Measurements from ENCODE around the gene EIF4B.

Gene EIF4B

GRCh38 chr12:53062977-53063707 is 56.9 kb downstream of the EIF4B start:
- peaks cover 16% of the 10 kb centered on the region for H3K36me3 Mint-ChIP-seq (ENCODE audit: low read depth)
- peaks cover 2% of the 10 kb centered on the region for H3K4me1 Mint-ChIP-seq (ENCODE audit: low read depth)
- no peak overlapping the region for H3K27ac Mint-ChIP-seq
- no peaks in the 10 kb centered on the region for H3K27me3 Mint-ChIP-seq (ENCODE audit: low read depth)
- DNase-seq (ENCODE audit: low spot score): no peak
- H3K4me3 Mint-ChIP-seq: no peak overlapping the region
- no peaks in the 10 kb centered on the region for H3K9me3 Mint-ChIP-seq

GRCh38 chr12:53063708-53064612 is 57.7 kb downstream of the EIF4B start:
- Mint-ChIP-seq H3K4me3 (no peak overlapping the region), H3K36me3 (ENCODE audit: low read depth) (peaks cover 16% of the 10 kb centered on the region), H3K4me1 (ENCODE audit: low read depth) (peaks cover 2% of the 10 kb centered on the region), H3K27me3 (ENCODE audit: low read depth) (no peaks in the 10 kb centered on the region), H3K9me3 (no peaks in the 10 kb centered on the region), H3K27ac (no peak overlapping the region)
- DNase-seq (ENCODE audit: low spot score): no peak

- Mint-ChIP-seq H3K9me3 (no peaks in the 10 kb centered on the region), H3K27ac (no peak overlapping the region), H3K36me3 (ENCODE audit: low read depth) (peaks cover 16% of the 10 kb centered on the region), H3K27me3 (ENCODE audit: low read depth) (no peaks in the 10 kb centered on the region), H3K4me1 (ENCODE audit: low read depth) (peaks cover 2% of the 10 kb centered on the region), H3K4me3 (no peak overlapping the region)
- no peak for DNase-seq (ENCODE audit: low spot score)
Measured at GRCh38 chr12:53064613-53065436, 58.6 kb downstream of the EIF4B start.

- Mint-ChIP-seq H3K9me3 (no peaks in the 10 kb centered on the region), H3K36me3 (ENCODE audit: low read depth) (peaks cover 16% of the 10 kb centered on the region), H3K4me3 (no peak overlapping the region), H3K4me1 (ENCODE audit: low read depth) (peaks cover 2% of the 10 kb centered on the region), H3K27ac (no peak overlapping the region), H3K27me3 (ENCODE audit: low read depth) (no peaks in the 10 kb centered on the region)
- DNase-seq (ENCODE audit: low spot score): no peak
Measured at GRCh38 chr12:53065470-53065869, 59.2 kb downstream of the EIF4B start.

- H3K27me3 Mint-ChIP-seq (ENCODE audit: low read depth): no peaks in the 10 kb centered on the region
- peaks cover 2% of the 10 kb centered on the region for H3K4me1 Mint-ChIP-seq (ENCODE audit: low read depth)
- no peak overlapping the region for H3K27ac Mint-ChIP-seq
- H3K4me3 Mint-ChIP-seq: no peak overlapping the region
- peaks cover 22% of the 10 kb centered on the region for H3K36me3 Mint-ChIP-seq (ENCODE audit: low read depth)
- H3K9me3 Mint-ChIP-seq: no peaks in the 10 kb centered on the region
- peak; percentile 39 for DNase-seq (ENCODE audit: low spot score)
Measured at GRCh38 chr12:53065975-53066931, 60.0 kb downstream of the EIF4B start.

- peaks cover 2% of the 10 kb centered on the region for H3K4me1 Mint-ChIP-seq (ENCODE audit: low read depth)
- no peak overlapping the region for H3K4me3 Mint-ChIP-seq
- no peak for DNase-seq (ENCODE audit: low spot score)
- H3K9me3 Mint-ChIP-seq: no peaks in the 10 kb centered on the region
- no peak overlapping the region for H3K27ac Mint-ChIP-seq
- peaks cover 25% of the 10 kb centered on the region for H3K36me3 Mint-ChIP-seq (ENCODE audit: low read depth)
- H3K27me3 Mint-ChIP-seq (ENCODE audit: low read depth): no peaks in the 10 kb centered on the region
Measured at GRCh38 chr12:53067074-53067992, 61.1 kb downstream of the EIF4B start.

GRCh38 chr12:53067993-53068770 is 61.9 kb downstream of the EIF4B start:
- peaks cover 2% of the 10 kb centered on the region for H3K4me1 Mint-ChIP-seq (ENCODE audit: low read depth)
- no peaks in the 10 kb centered on the region for H3K9me3 Mint-ChIP-seq
- H3K27me3 Mint-ChIP-seq (ENCODE audit: low read depth): no peaks in the 10 kb centered on the region
- peaks cover 30% of the 10 kb centered on the region for H3K36me3 Mint-ChIP-seq (ENCODE audit: low read depth)
- DNase-seq (ENCODE audit: low spot score): no peak
- no peak overlapping the region for H3K27ac Mint-ChIP-seq
- H3K4me3 Mint-ChIP-seq: no peak overlapping the region

GRCh38 chr12:53068811-53069585 is 62.7 kb downstream of the EIF4B start:
- H3K36me3 Mint-ChIP-seq (ENCODE audit: low read depth): peaks cover 32% of the 10 kb centered on the region
- H3K4me3 Mint-ChIP-seq: no peak overlapping the region
- H3K9me3 Mint-ChIP-seq: no peaks in the 10 kb centered on the region
- H3K27me3 Mint-ChIP-seq (ENCODE audit: low read depth): no peaks in the 10 kb centered on the region
- DNase-seq (ENCODE audit: low spot score): no peak
- H3K4me1 Mint-ChIP-seq (ENCODE audit: low read depth): peaks cover 4% of the 10 kb centered on the region
- no peak overlapping the region for H3K27ac Mint-ChIP-seq

- Mint-ChIP-seq H3K9me3 (no peaks in the 10 kb centered on the region), H3K27me3 (ENCODE audit: low read depth) (no peaks in the 10 kb centered on the region), H3K27ac (no peak overlapping the region), H3K36me3 (ENCODE audit: low read depth) (peaks cover 32% of the 10 kb centered on the region), H3K4me3 (no peak overlapping the region), H3K4me1 (ENCODE audit: low read depth) (peaks cover 4% of the 10 kb centered on the region)
- no peak for DNase-seq (ENCODE audit: low spot score)
Measured at GRCh38 chr12:53069621-53070410, 63.6 kb downstream of the EIF4B start.

GRCh38 chr12:53070877-53071492 is 64.7 kb downstream of the EIF4B start:
- peaks cover 35% of the 10 kb centered on the region for H3K36me3 Mint-ChIP-seq (ENCODE audit: low read depth)
- no peak overlapping the region for H3K27ac Mint-ChIP-seq
- no peak for DNase-seq (ENCODE audit: low spot score)

More at GRCh38 chr12:53070877-53071492, 64.7 kb downstream of the EIF4B start:
- Mint-ChIP-seq H3K27me3 (ENCODE audit: low read depth) (no peaks in the 10 kb centered on the region), H3K4me3 (no peak overlapping the region), H3K4me1 (ENCODE audit: low read depth) (peaks cover 7% of the 10 kb centered on the region), H3K9me3 (no peaks in the 10 kb centered on the region)

Data from T-helper 2 cell treated with Interferon-gamma antibody and Interleukin-4, amounts not matched to agents 5 μg/mL and 100 μg/mL, for 36 hours (primary cell).